ENCODE results near the gene CHST13.

The CHST13 gene

DNA sequence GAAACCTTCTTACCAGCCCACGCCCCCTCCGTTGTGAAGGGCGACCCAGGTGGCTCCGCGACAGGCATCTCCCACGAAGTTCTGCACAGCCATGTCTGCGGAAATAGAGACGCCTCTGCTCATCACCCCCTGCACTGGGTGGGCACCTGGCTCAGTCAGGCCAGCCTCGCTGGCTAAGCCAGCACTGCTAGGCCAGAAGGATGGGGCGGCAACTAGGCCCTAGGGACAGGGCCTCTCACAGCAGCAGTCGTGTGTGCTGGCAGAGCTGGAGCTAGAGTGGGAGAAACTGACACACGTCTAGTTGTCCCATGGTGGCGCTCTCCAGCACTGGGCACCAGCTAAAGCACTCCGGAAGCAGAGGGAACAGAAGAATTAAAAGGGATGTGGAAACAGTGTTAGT is 35.8 kb upstream of the CHST13 start:
- DNase-seq = no peak

- DNase-seq = no peak
Measured at GRCh38 chr3:126488886-126489569, 34.9 kb upstream of the CHST13 start.

GRCh38 chr3:126490619-126491018 is 33.3 kb upstream of the CHST13 start:
- no peak for DNase-seq

- DNase-seq = no peak
Measured at GRCh38 chr3:126491221-126492013, 32.5 kb upstream of the CHST13 start.

- DNase-seq = no peak
Measured at GRCh38 chr3:126493051-126493450, 30.9 kb upstream of the CHST13 start.

DNA sequence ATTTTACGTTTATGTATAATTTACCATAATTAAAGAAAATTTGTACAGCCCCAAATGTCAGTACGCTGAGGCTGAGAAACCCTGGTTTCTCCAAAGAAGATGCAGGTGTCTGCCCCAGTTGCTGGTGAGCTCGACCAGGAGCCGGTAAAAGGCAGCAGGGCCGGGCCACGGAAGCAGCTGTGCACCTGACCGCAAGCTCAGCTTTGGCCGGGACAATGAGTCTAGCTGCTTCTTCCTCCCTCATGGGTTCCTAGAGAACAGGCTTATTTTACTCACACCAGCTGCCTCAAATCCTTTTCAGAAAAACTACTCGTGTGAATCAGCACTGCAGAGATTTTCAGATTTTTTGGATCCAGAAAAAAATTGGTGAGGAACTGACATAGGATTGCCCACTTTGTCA is 30.2 kb upstream of the CHST13 start:
- DNase-seq = no peak

DNA sequence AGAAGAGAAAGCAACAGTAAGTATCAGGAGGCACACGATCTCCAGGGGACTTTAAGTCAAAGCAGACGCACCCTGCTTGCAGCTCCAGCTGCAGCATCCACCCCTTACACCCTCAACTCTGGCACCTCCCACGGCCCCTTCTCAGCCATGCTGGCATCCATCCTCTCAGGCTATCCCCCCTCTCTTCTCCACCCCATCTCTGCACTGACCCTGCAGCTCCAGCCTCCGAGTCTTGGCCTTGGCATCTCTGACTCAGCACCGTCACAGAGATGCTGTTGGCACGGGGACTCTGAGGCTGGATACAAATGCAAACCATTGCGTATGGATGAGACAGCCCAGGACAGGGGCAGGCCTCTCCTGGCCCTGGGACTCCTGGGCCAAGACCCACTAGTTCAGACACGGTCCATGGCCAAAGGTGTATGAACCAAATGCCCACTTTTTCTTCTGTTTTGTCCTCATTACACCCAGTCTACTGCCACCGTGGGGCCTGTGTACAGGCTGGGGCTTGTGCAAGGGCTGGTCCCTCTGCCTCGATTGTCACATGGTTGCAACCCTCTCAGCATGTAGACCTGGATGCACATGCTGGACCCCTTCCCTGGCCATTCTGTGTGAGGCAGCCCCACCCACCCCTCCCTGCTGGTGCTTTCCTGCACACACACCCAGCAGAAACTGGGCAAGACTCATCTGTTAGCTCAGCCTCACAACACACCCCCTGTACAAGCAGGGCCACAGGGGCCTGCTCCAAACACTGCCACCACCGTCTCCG is 29.6 kb upstream of the CHST13 start:
- no peak for DNase-seq

- DNase-seq = no peak
Measured at GRCh38 chr3:126494970-126495230, 29.1 kb upstream of the CHST13 start.

GRCh38 chr3:126495786-126496185 is 28.2 kb upstream of the CHST13 start:
- DNase-seq = no peak

- DNase-seq = no peak
Measured at GRCh38 chr3:126496894-126497850, 26.8 kb upstream of the CHST13 start.

DNA sequence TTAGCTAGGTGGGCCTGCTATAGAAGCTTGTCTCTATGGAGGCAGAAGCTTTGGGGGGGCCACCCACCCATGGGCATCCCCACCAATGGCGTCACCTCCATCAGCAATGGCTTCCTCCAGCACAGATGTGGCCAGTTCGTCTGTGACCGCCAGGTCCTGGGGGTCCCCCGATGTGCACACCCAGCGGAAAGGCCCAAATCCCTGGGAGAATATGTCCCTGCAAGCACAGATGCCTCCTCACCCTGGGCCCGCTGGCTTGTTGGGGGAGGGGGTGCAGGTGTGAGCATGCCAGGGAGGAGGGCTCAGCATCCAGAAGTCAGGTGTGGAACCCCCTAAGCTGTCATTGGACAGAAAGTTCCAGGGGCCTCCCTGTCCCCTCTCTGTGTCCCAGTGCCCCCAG is 26.0 kb upstream of the CHST13 start:
- no peak for DNase-seq

DNA sequence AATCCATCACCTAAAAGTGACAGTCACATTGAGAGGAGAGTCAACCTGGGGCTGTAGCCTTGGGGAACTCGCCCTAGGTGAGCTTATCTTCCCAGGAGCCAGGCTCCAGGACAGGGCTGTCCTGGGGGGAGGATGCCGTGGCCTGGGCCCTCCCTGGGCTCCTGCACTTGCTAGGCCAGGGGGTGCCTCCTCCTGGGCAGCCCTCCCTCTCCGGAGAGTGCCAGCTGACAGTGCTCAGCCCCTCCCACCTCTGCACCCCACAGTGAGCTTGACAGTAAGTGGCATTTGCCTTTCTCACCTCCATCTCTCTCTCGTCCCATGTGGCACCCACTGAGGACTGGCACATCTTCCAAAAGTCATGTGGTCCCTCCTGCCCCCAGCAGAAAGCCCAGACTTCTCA is 25.5 kb upstream of the CHST13 start:
- DNase-seq = no peak

DNA sequence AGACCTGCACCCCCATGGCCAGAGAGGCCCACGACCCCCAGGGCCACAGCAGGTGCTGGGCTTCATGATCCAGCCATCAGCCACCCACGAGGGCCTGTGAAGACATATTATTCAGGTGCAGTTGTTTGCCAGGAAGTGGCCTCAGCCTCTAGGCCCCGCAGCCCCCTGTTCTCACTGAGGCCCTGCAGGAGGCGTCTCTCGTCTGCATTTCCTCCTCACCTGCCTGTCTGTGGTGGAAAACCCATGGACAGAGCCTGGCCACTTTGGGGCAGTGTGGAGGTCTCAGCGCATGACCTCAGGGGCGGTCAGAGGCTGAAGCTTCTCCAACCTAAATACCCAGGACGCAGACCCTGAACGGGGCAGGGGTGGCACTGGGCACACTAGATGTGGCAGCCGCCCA is 25.0 kb upstream of the CHST13 start:
- no peak for DNase-seq

DNA sequence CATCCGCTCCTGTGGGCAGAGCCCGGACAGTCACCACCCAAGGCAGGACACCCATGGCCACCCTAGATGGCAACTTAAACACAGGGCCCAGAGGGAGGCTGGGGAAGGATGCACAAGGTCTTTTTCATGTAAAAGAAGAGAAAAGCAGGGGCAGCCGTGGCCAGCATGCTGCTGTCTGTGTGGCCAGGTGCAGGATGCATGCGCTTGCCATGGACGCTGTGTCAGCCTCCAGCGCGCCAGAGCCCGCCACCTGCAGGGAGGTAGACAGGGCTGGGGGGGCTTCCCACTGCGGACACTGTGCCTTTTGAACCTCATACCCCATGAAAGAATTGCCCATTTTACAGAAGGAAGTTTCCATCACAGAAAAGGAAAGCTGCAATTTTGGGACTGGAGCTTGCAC is 24.6 kb upstream of the CHST13 start:
- DNase-seq = no peak

- DNase-seq = no peak
Measured at GRCh38 chr3:126500016-126500415, 23.9 kb upstream of the CHST13 start.

DNA sequence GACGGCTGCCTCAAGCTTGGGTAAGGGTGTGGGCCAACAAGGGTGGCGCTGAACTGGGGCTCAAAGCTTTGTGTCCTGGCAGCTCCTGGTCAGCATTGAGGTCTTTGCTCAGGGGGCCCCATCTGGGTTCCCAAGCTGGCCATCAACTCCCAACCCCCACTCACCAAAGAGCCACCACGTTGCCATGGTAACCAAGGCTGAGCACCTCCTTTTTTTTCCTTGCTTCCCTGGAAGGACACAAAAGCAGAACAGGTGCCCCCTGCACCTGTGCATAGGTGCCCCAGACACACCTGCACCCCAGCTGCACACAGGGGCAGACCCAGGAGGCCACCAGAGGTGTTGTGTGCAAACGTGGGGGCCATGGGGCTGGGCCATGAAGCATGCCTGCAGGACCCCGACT is 22.9 kb upstream of the CHST13 start:
- DNase-seq = no peak

GRCh38 chr3:126501736-126502135 is 22.2 kb upstream of the CHST13 start:
- no peak for DNase-seq

DNA sequence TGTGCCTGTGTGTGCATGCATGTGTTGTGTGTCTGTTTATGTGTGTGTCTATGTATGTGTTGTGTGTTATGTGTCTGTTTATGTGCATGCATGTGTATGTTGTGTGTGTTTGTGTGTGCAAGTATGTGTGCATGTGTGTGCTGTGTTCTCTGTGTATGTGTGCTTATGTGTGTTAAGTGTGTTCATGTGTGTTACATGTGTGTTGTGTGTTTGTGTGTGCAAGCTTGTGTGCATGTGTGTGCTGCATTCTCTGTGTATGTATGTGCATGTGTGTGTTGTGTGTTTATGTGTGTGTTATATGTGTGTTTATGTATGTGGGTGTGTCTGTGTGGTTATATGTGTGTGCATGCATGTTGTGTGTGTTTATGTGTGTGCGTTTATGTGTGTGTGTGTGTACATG is 21.3 kb upstream of the CHST13 start:
- DNase-seq = no peak

GRCh38 chr3:126503701-126504100 is 20.3 kb upstream of the CHST13 start:
- DNase-seq = no peak

GRCh38 chr3:126507886-126508285 is 16.1 kb upstream of the CHST13 start:
- DNase-seq = no peak

- no peak for DNase-seq
Measured at GRCh38 chr3:126508564-126508964, 15.4 kb upstream of the CHST13 start.

DNA sequence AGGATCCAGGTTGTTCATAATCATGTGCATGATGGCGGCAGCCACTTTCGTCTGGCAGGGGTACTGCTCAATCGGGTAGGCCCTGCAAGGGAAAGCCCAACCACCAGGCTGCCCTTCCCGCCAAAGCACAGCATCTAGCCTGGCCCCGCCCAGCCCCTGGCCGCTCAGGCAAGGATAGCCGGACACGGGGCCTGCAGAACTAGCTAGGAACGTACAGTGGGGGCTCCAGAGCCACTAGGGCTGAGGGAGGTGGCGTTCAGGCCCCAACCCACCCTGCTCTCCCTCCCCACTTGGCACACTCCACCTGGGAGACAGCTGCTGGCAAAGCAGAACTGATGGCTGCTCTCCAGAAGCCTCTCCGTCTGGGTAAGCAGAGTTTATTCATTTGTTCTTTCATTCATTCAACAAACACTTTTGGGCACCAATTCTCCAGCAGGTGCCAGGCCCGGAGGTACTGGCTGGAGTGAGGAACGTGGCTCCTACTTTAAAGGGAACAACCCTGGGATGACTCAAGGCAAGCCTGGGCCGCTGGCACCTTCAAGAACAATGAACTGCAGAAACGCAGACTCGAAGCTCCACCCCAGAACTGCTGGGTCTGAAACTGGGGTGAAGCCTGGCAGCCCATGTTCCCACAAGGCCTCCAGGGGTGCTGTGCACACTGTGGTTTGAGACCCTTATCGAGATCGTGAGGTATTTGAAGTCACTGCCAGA is 14.2 kb upstream of the CHST13 start:
- DNase-seq = no peak

All from cerebellar nuclear complex (tissue), 1 donor.